B cell (primary cell): ENCODE data around the gene LRP2BP. TPM values are rescaled to one million over a fixed set of nuclear protein-coding genes. Genes with fewer than 3 reads are reported as not detected.

Experiments used
- ATAC-seq: fragments of 200-7000 bp; cut with Tn5 transposase; one replicate; pipeline ENCODE4 v1.10.0; 2021; ENCODE audit warnings: low read depth, mild to moderate bottlenecking, moderate number of reproducible peaks, moderate library complexity
- CTCF ChIA-PET: fragments of 350-600 bp; sonication (Branson Sonifier 250); formaldehyde crosslinking; loops from one replicate; lab custom pipeline; 2021; ENCODE audit warnings: antibody characterized with exemption, inconsistent platforms; lab: Charles Lee
- POLR2A ChIA-PET: fragments of 350-600 bp; sonication (Branson Sonifier 250); formaldehyde crosslinking; loops from one replicate; lab custom pipeline; 2021; ENCODE audit warnings: antibody characterized with exemption; lab: Charles Lee
- DNase-seq: peaks from one replicate; pipeline ENCODE4 v3.0.0; 2013
- H2AFZ ChIP-seq: 2 replicates; pipeline ENCODE4 v1.6.1; 2012; ENCODE audit warnings: mild to moderate bottlenecking, low read depth, low read length; ENCODE audit not compliant: insufficient read depth, poor library complexity, severe bottlenecking
- H3K27ac ChIP-seq, 2 donors: 1 replicate in 1 of 2; 2 replicates in 1 of 2; pipeline ENCODE4 v1.5.1; 2012 to 2013; ENCODE audit warnings: low read length in 2 of 2, mild to moderate bottlenecking in 2 of 2, moderate library complexity in 1 of 2
- H3K27me3 ChIP-seq, 4 experiments: fragments of 200-600 bp in 1 of 4; sonication (generic) in 1 of 4; replicated peaks in 1 of 4; 1 replicate in 2 of 4; 2 replicates in 2 of 4; pipeline versions ENCODE4 v1.6.1 to v1.7.0; 2013 to 2016; ENCODE audit warnings: low read length in 3 of 4, mild to moderate bottlenecking in 2 of 4, mixed read lengths in 1 of 4, moderate library complexity in 1 of 4; ENCODE audit not compliant: insufficient read depth in 4 of 4, control insufficient read depth in 3 of 4; ENCODE audit errors: control extremely low read depth in 1 of 4
- H3K36me3 ChIP-seq, 2 experiments: replicated peaks in 1 of 2; 1 replicate in 1 of 2; 2 replicates in 1 of 2; pipeline versions ENCODE4 v1.6.1 to v1.7.1; 2013; ENCODE audit warnings: low read length in 1 of 2; ENCODE audit not compliant: insufficient read depth in 2 of 2, control insufficient read depth in 1 of 2; ENCODE audit errors: control extremely low read depth in 1 of 2, extremely low read depth in 1 of 2
- H3K4me1 ChIP-seq, 2 donors: fragments of 200-600 bp in 1 of 2; sonication (generic) in 1 of 2; 1 replicate in 1 of 2; 2 replicates in 1 of 2; pipeline versions ENCODE4 v1.5.1 to v1.6.1; 2013 to 2017; ENCODE audit warnings: low read length in 2 of 2; ENCODE audit not compliant: control insufficient read depth in 2 of 2, insufficient read depth in 2 of 2
- H3K4me2 ChIP-seq: replicated peaks from 2 replicates; pipeline ENCODE3; 2012; ENCODE audit warnings: mild to moderate bottlenecking, low read depth, low read length; ENCODE audit not compliant: poor library complexity, severe bottlenecking
- H3K4me3 ChIP-seq, 5 experiments: fragments of 200-600 bp in 1 of 5; sonication (generic) in 1 of 5; 1 replicate in 3 of 5; 2 replicates in 2 of 5; pipeline versions ENCODE4 v1.5.1 to v1.7.0; 2011 to 2016; ENCODE audit warnings: low read length in 4 of 5, mild to moderate bottlenecking in 4 of 5, low read depth in 2 of 5, control low read depth in 1 of 5, moderate library complexity in 1 of 5; ENCODE audit not compliant: insufficient read depth in 1 of 5; ENCODE audit errors: control extremely low read depth in 1 of 5, extremely low read depth in 1 of 5
- H3K79me2 ChIP-seq: fragments of 200-600 bp; sonication (generic); one replicate; pipeline ENCODE4 v1.6.0; 2016; ENCODE audit warnings: low read length; ENCODE audit not compliant: control insufficient read depth, insufficient read depth
- H3K9ac ChIP-seq: fragments of 200-600 bp; sonication (generic); 2 replicates; pipeline ENCODE4 v1.6.1; 2017; ENCODE audit warnings: mild to moderate bottlenecking, low read length, moderate library complexity
- H3K9me3 ChIP-seq, 3 donors: one replicate each; pipeline versions ENCODE4 v1.6.1 to v1.7.1; 2013; ENCODE audit warnings: low read length in 2 of 3; ENCODE audit not compliant: control insufficient read depth in 2 of 3, insufficient read depth in 1 of 3; ENCODE audit errors: control extremely low read depth in 1 of 3
- H4K20me1 ChIP-seq: 2 replicates; pipeline ENCODE4 v1.6.0; 2012; ENCODE audit warnings: mild to moderate bottlenecking, low read length; ENCODE audit not compliant: insufficient read depth, control insufficient read depth, poor library complexity, severe bottlenecking
- H3K27ac Mint-ChIP-seq: one replicate; pipeline ENCODE4 v1.8.0; 2021; ENCODE audit warnings: mixed read lengths
- H3K27me3 Mint-ChIP-seq: one replicate; pipeline ENCODE4 v1.8.0; 2021; ENCODE audit warnings: mixed read lengths
- H3K4me1 Mint-ChIP-seq: one replicate; pipeline ENCODE4 v1.8.0; 2021; ENCODE audit warnings: mixed read lengths
- H3K4me3 Mint-ChIP-seq: one replicate; pipeline ENCODE4 v1.8.0; 2021; ENCODE audit warnings: mixed read lengths
- H3K9me3 Mint-ChIP-seq: one replicate; pipeline ENCODE4 v1.8.0; 2022; ENCODE audit warnings: mixed read lengths; ENCODE audit not compliant: insufficient read depth
- CTCF ChIP-seq: fragments of 200-600 bp; IDR thresholded peaks from one replicate; pipeline ENCODE4 v1.8.0; 2022; ENCODE audit warnings: antibody characterized with exemption, mild to moderate bottlenecking
- EZH2 ChIP-seq: IDR thresholded peaks from 2 replicates; pipeline ENCODE4 v1.6.1; 2012; ENCODE audit warnings: borderline replicate concordance, low read depth, mild to moderate bottlenecking, moderate library complexity, low read length; ENCODE audit not compliant: insufficient read depth, poor library complexity, severe bottlenecking
- WGBS: methylation state at CpG from one replicate; pipeline ENCODE4 v1.1.5; 2013; ENCODE audit warnings: missing lambda C conversion rate; ENCODE audit not compliant: insufficient coverage; 5-methylcytosine and 5-hydroxymethylcytosine counted together
- intact Hi-C: fragments of 100-400 bp; cut with micrococcal nuclease; formaldehyde crosslinking; loops from one replicate; pipeline ENCODE4 v1.10.0; 2022
- polyA plus RNA-seq: library from polyadenylated mRNA; depleted of rRNA; stranded (reverse); fragments of >200 nt; gene quantifications from 2 replicates; pipeline ENCODE4 v1.2.3, GENCODE V29; 2012
- total RNA-seq, 2 donors: library from RNA; stranded (reverse); fragments of 120-200 nt in 1 of 2; gene quantifications; 1 replicate in 1 of 2; 2 replicates in 1 of 2; pipeline versions ENCODE4 v1.2.3 to v1.2.4, GENCODE V29; 2013 to 2022

Gene LRP2BP
- total and polyA plus RNA-seq, 2 donors (not counting 1 experiment from before 2014, with no cell fraction given) = 0.15 to 1.6 TPM

DNA sequence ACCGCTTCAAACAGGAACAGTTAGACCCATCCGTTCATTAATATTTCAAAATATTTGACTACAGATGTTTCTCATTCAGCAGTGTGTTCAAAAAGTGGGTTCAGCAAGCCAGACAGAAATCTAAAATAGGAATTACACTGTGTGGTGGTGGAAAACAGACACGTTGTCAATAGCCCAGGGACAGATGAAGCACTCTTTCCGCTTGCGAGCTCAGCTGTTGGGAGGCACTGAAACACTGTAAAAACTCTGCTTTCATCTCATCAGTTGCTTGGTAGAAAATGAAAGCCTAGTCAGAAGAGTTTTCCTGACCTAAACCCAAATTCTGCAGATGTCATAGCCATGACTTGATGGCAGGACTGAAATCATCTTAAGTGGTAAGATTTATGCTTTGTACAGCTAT, 38.5 kb downstream of the LRP2BP start:
- Histone ChIP-seq H3K27ac (no peak overlapping the region), H3K9me3 (no peaks in the 10 kb centered on the region), H3K79me2 (no peaks in the 10 kb centered on the region), H3K4me3 (no peak overlapping the region), H2AFZ (no peak overlapping the region), H4K20me1 (no peaks in the 10 kb centered on the region), H3K9ac (no peak overlapping the region), H3K4me1 (peaks cover 0 to 5% of the 10 kb centered on the region in 2 donors), H3K27me3 (no peaks in the 10 kb centered on the region), H3K4me2 (no peak overlapping the region), H3K36me3 (peaks cover 0 to 53% of the 10 kb centered on the region in 2 experiments)
- no peak for DNase-seq
- Mint-ChIP-seq H3K4me3 (no peak overlapping the region), H3K27me3 (no peaks in the 10 kb centered on the region), H3K9me3 (no peaks in the 10 kb centered on the region), H3K27ac (no peak overlapping the region), H3K4me1 (peaks cover 14% of the 10 kb centered on the region)
- no CpG with 5 or more reads among the region's 5 CpGs for WGBS
- ChIA-PET POLR2A (no interaction called here), CTCF (no interaction called here)
- intact Hi-C loops = loop anchor here (5.0 kb wide), 1 partner anchor 35 kb away; no protein-coding TSS in a partner anchor
- no peak for ATAC-seq
- TF ChIP-seq EZH2 (no peak), CTCF (no peak)

- Histone ChIP-seq H3K9ac (no peak overlapping the region), H3K4me2 (no peak overlapping the region), H3K4me3 (no peak overlapping the region), H3K36me3 (peaks cover 2 to 49% of the 10 kb centered on the region in 2 experiments), H3K27me3 (no peaks in the 10 kb centered on the region), H2AFZ (no peak overlapping the region), H3K9me3 (no peaks in the 10 kb centered on the region), H3K27ac (no peak overlapping the region), H3K79me2 (peaks cover 7% of the 10 kb centered on the region), H4K20me1 (no peaks in the 10 kb centered on the region), H3K4me1 (peaks cover 12 to 24% of the 10 kb centered on the region in 2 donors)
- Mint-ChIP-seq H3K4me1 (peaks cover 29% of the 10 kb centered on the region), H3K9me3 (no peaks in the 10 kb centered on the region), H3K4me3 (no peak overlapping the region), H3K27me3 (no peaks in the 10 kb centered on the region), H3K27ac (peak overlapping the region; percentile 69)
- DNase-seq (no peak), ATAC-seq (no peak)
- TF ChIP-seq EZH2 (no peak), CTCF (no peak)
- POLR2A ChIA-PET = no interaction called here
- CTCF ChIA-PET = no interaction called here
- intact Hi-C loops = no loop called here
- WGBS = 92% methylated on average over 1 of the region's 2 CpGs
Measured at GRCh38 chr4:185352741-185353140, 43.0 kb downstream of the LRP2BP start.
